PC-3 (cell line): ENCODE results near the gene AHDC1. TPM values are rescaled to one million over a fixed set of nuclear protein-coding genes. Genes with fewer than 3 reads are reported as not detected.
A peak's percentile ranks its signal among the peaks of the same experiment; 100 is the strongest.

Source experiments
- ATAC-seq: fragments of 200-7000 bp; cut with Tn5 transposase; 2 replicates; pipeline ENCODE4 v1.9.1; 2020; ENCODE audit warnings: mild to moderate bottlenecking, moderate library complexity
- BruUV-seq: library from RNA; stranded (reverse); fragments of 400-500 nt; replicated peaks from 2 replicates; lab custom pipeline; 2021; lab: Mats Ljungman, UMichigan
- CTCF ChIA-PET: fragments of 300-600 bp; sonication (Branson Sonifier 250); formaldehyde crosslinking; loops from one replicate; lab custom pipeline; 2022; ENCODE audit warnings: antibody characterized with exemption; lab: Charles Lee
- POLR2A ChIA-PET: fragments of 300-600 bp; sonication (Branson Sonifier 250); formaldehyde crosslinking; loops from one replicate; lab custom pipeline; 2022; ENCODE audit warnings: antibody characterized with exemption; ENCODE audit not compliant: unreplicated experiment; lab: Charles Lee
- DNase-seq: peaks from one replicate; pipeline ENCODE4 v3.0.0-alpha.2; 2015
- H2AFZ ChIP-seq: fragments of 300-600 bp; sonication (generic); 2 replicates; pipeline ENCODE4 v1.6.0; 2016; ENCODE audit warnings: antibody characterized with exemption, low read length
- H3F3A ChIP-seq: fragments of 300-600 bp; sonication (generic); one replicate; pipeline ENCODE4 v1.6.0; 2017; ENCODE audit warnings: antibody characterized with exemption, low read length, control low read depth, mild to moderate bottlenecking; ENCODE audit not compliant: unreplicated experiment
- H3K27ac ChIP-seq: fragments of 300-600 bp; sonication (generic); 2 replicates; pipeline ENCODE4 v1.5.1; 2016; ENCODE audit warnings: mild to moderate bottlenecking, low read length
- H3K27me3 ChIP-seq: fragments of 300-600 bp; sonication (generic); 2 replicates; pipeline ENCODE4 v1.6.1; 2016; ENCODE audit warnings: low read length, mixed read lengths
- H3K36me3 ChIP-seq: fragments of 300-600 bp; sonication (generic); 2 replicates; pipeline ENCODE4 v1.6.1; 2016; ENCODE audit warnings: low read depth, mixed run types, low read length, mixed read lengths
- H3K4me1 ChIP-seq: fragments of 300-600 bp; sonication (generic); 2 replicates; pipeline ENCODE4 v1.5.1; 2016; ENCODE audit warnings: low read length; ENCODE audit not compliant: insufficient read depth
- H3K4me2 ChIP-seq: fragments of 300-600 bp; sonication (generic); 2 replicates; pipeline ENCODE4 v1.6.0; 2016; ENCODE audit warnings: low read length
- H3K4me3 ChIP-seq: fragments of 300-600 bp; sonication (generic); 2 replicates; pipeline ENCODE4 v1.5.1; 2016; ENCODE audit warnings: mild to moderate bottlenecking, low read length, mixed read lengths
- H3K79me2 ChIP-seq: fragments of 300-600 bp; sonication (generic); 2 replicates; pipeline ENCODE4 v1.6.1; 2017; ENCODE audit warnings: low read length, mixed read lengths
- H3K9ac ChIP-seq: fragments of 300-600 bp; sonication (generic); 2 replicates; pipeline ENCODE4 v1.6.0; 2016; ENCODE audit warnings: mild to moderate bottlenecking, low read length
- H3K9me2 ChIP-seq: fragments of 300-600 bp; sonication (generic); replicated peaks from 2 replicates; pipeline ENCODE4 v1.6.1; 2016; ENCODE audit warnings: mixed run types, low read length, mixed read lengths
- H3K9me3 ChIP-seq: fragments of 300-600 bp; sonication (generic); 2 replicates; pipeline ENCODE4 v1.6.1; 2016; ENCODE audit warnings: low read length, mixed read lengths
- H4K20me1 ChIP-seq: fragments of 300-600 bp; sonication (generic); 2 replicates; pipeline ENCODE4 v1.6.1; 2016; ENCODE audit warnings: low read length, mixed read lengths
- CTCF ChIP-seq: fragments of 300-600 bp; sonication (generic); conservative IDR thresholded peaks from 2 replicates; pipeline ENCODE4 v1.5.1; 2017; ENCODE audit warnings: antibody characterized with exemption, low read depth, mild to moderate bottlenecking, low read length
- EZH2 ChIP-seq: fragments of 300-600 bp; sonication (generic); IDR thresholded peaks from one replicate; pipeline ENCODE4 v1.6.1; 2017; ENCODE audit warnings: antibody characterized with exemption, mild to moderate bottlenecking, low read length; ENCODE audit not compliant: unreplicated experiment
- EZH2phosphoT487 ChIP-seq: fragments of 300-600 bp; sonication (generic); IDR thresholded peaks from 2 replicates; pipeline ENCODE4 v1.6.1; 2018; ENCODE audit warnings: mild to moderate bottlenecking, antibody characterized with exemption, low read length, borderline replicate concordance
- intact Hi-C: fragments of 100-400 bp; cut with micrococcal nuclease; formaldehyde crosslinking; loops from 2 replicates; pipeline ENCODE4 v1.9.0; 2023
- total RNA-seq: library from RNA; depleted of rRNA; stranded (reverse); fragments of >200 nt; gene quantifications from 2 replicates; pipeline ENCODE4 v1.2.3, GENCODE V29; 2014

The AHDC1 gene
- total RNA-seq, 1 experiment from 2014 or later = 15.2 TPM

- H4K20me1 ChIP-seq = no peaks in the 10 kb centered on the region
- CTCF ChIA-PET = no interaction called here
- H3K4me1 ChIP-seq = no peaks in the 10 kb centered on the region
- H3K9me2 ChIP-seq = no peaks in the 10 kb centered on the region
- no peaks in the 10 kb centered on the region for H3K36me3 ChIP-seq
- DNase-seq = no peak
- H2AFZ ChIP-seq = no peak overlapping the region
- H3F3A ChIP-seq = no peaks in the 10 kb centered on the region
- ATAC-seq = no peak
- intact Hi-C loops = no loop called here
- no peak overlapping the region for H3K4me3 ChIP-seq
- H3K9me3 ChIP-seq = no peaks in the 10 kb centered on the region
- no peak overlapping the region for H3K27ac ChIP-seq
- H3K27me3 ChIP-seq = no peaks in the 10 kb centered on the region
- H3K79me2 ChIP-seq = no peaks in the 10 kb centered on the region
- H3K4me2 ChIP-seq = no peak overlapping the region
- POLR2A ChIA-PET = no interaction called here
- no peak overlapping the region for H3K9ac ChIP-seq
- no TSS peak for BruUV-seq
- TF ChIP-seq EZH2phosphoT487 (no peak), EZH2 (no peak), CTCF (no peak)
These were observed 104.8 kb downstream of the AHDC1 start for GRCh38 chr1:27499142-27499541.

GRCh38 chr1:27496604-27497155 is 107.3 kb downstream of the AHDC1 start:
- Histone ChIP-seq H3K79me2 (no peaks in the 10 kb centered on the region), H3K9me2 (no peaks in the 10 kb centered on the region), H3K4me2 (peak overlapping the region; percentile 54), H4K20me1 (no peaks in the 10 kb centered on the region), H3K4me3 (peak overlapping the region; percentile 27; the same call in 1 of the 2 replicates), H3F3A (no peaks in the 10 kb centered on the region), H2AFZ (peak overlapping the region; percentile 50; the same call in 1 of the 2 replicates), H3K4me1 (no peaks in the 10 kb centered on the region), H3K27ac (no peak overlapping the region), H3K36me3 (no peaks in the 10 kb centered on the region), H3K9ac (no peak overlapping the region), H3K27me3 (no peaks in the 10 kb centered on the region), H3K9me3 (no peaks in the 10 kb centered on the region)
- no peak for TF ChIP-seq EZH2
- TF ChIP-seq EZH2phosphoT487 = no peak
- TF ChIP-seq CTCF = no peak
- ChIA-PET POLR2A (interaction anchor here (0.6 kb wide), 1 partner anchor 9 kb away, joined by 7 read pairs; no protein-coding TSS in a partner anchor), CTCF (interaction anchor here (1.2 kb wide), 1 partner anchor 9 kb away, joined by 6 read pairs; no protein-coding TSS in a partner anchor)
- peak; percentile 38 for ATAC-seq
- no TSS peak for BruUV-seq
- intact Hi-C loops = no loop called here
- peak; percentile 33 for DNase-seq

- Histone ChIP-seq H3K27me3 (no peaks in the 10 kb centered on the region), H3F3A (no peaks in the 10 kb centered on the region), H4K20me1 (peaks cover 13% of the 10 kb centered on the region), H3K4me1 (peaks cover 16% of the 10 kb centered on the region), H3K4me2 (no peak overlapping the region), H3K27ac (no peak overlapping the region), H3K4me3 (no peak overlapping the region), H3K79me2 (peaks cover 22% of the 10 kb centered on the region), H2AFZ (no peak overlapping the region), H3K9me2 (no peaks in the 10 kb centered on the region), H3K9ac (no peak overlapping the region), H3K9me3 (no peaks in the 10 kb centered on the region), H3K36me3 (no peaks in the 10 kb centered on the region)
- intact Hi-C loops = no loop called here
- DNase-seq (no peak), ATAC-seq (no peak)
- ChIA-PET CTCF (no interaction called here), POLR2A (no interaction called here)
- no peak for TF ChIP-seq CTCF
- TF ChIP-seq EZH2phosphoT487 = no peak
- TF ChIP-seq EZH2 = no peak
- no TSS peak for BruUV-seq
These were observed 111.1 kb downstream of the AHDC1 start for GRCh38 chr1:27492796-27493195.
